SH-SY5Y (cell line): ENCODE results near the gene ITGA5.

ENCODE experiments used
- GATA2 ChIP-seq: IDR thresholded peaks from 2 replicates; pipeline ENCODE4 v1.6.1; 2011; ENCODE audit warnings: mild to moderate bottlenecking, low read depth, low read length
- GATA3 ChIP-seq: IDR thresholded peaks from 2 replicates; pipeline ENCODE4 v1.6.1; 2011; ENCODE audit warnings: low read depth, mild to moderate bottlenecking, low read length, moderate library complexity

DNA sequence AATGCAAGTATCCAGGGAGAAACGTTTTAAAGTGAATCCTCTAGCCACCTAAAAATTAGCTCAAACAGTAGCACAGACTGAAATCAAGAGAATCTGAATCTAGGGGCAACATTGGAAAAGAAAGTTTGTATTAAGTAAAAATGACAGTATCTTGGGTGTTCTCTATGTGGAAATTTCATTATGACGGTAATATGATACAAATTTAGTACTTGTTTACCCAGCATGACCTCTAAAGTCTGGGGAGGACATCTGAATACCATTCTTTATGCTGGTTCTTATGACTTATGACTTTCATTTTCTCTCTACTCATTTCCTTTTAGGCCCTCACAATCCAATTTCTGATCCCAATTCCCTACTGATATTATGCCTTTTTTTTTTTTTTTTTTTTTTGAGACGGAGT, 40.3 kb upstream of the ITGA5 start:
- TF ChIP-seq GATA3 (no peak), GATA2 (no peak)
